ENCODE results near the gene NDUFB3. TPM values are rescaled to one million over a fixed set of nuclear protein-coding genes. Genes with fewer than 3 reads are reported as not detected.
"Not testable (repeated sequence)": the region's sequence is repeated elsewhere in the genome, so short reads cannot be mapped to it uniquely, and the experiment has no call there.

Gene NDUFB3
- 10 to 100 TPM; 32.4 to 47.9 (median 45.9) TPM for total RNA-seq

- peak; percentile 83 for DNase-seq (ENCODE audit: low spot score)
- no peak for TF ChIP-seq CTCF (IDR thresholded peaks at IDR 0.05)
Observed at GRCh38 chr2:201071479-201072200, at the start of gene NDUFB3, which contains the start of gene HYCC2. Gene NDUFB3 (plus strand): TSS chr2:201072001. CDS start chr2:201078883, 6,882 bp downstream. Gene HYCC2 (minus strand): TSS chr2:201071671. CDS start chr2:201024009, 47,662 bp downstream.

GRCh38 chr2:201024518-201024917, 47.3 kb upstream of the NDUFB3 start:
- no peak for DNase-seq (ENCODE audit: low spot score)
- no peak for ATAC-seq (ENCODE audit: low FRiP score)
- no peak for TF ChIP-seq CTCF (IDR thresholded peaks at IDR 0.05)

More at GRCh38 chr2:201071479-201072200, at the start of gene NDUFB3, which contains the start of gene HYCC2:
- ATAC-seq (ENCODE audit: low FRiP score), result peak; percentile 99

GRCh38 chr2:201034355-201034754, 37.4 kb upstream of the NDUFB3 start:
- ATAC-seq (ENCODE audit: low FRiP score); DNase-seq (ENCODE audit: low spot score): not testable (repeated sequence)

GRCh38 chr2:201038361-201038760, 33.4 kb upstream of the NDUFB3 start:
- not testable (repeated sequence) for ATAC-seq (ENCODE audit: low FRiP score); DNase-seq (ENCODE audit: low spot score)

- DNase-seq (ENCODE audit: low spot score), result no peak
- TF ChIP-seq CTCF (IDR thresholded peaks at IDR 0.05), result no peak
- ATAC-seq (ENCODE audit: low FRiP score), result no peak
Observed at GRCh38 chr2:201038855-201039254, 32.9 kb upstream of the NDUFB3 start.

GRCh38 chr2:201040867-201041628, 30.8 kb upstream of the NDUFB3 start:
- no peak for TF ChIP-seq CTCF (IDR thresholded peaks at IDR 0.05)
- ATAC-seq (ENCODE audit: low FRiP score) (no peak), DNase-seq (ENCODE audit: low spot score) (no peak)

- not testable (repeated sequence) for DNase-seq (ENCODE audit: low spot score); ATAC-seq (ENCODE audit: low FRiP score)
Observed at GRCh38 chr2:201042451-201042850, 29.4 kb upstream of the NDUFB3 start.

- DNase-seq (ENCODE audit: low spot score); ATAC-seq (ENCODE audit: low FRiP score): not testable (repeated sequence)
Observed at GRCh38 chr2:201043050-201043449, 28.8 kb upstream of the NDUFB3 start.

- no peak for TF ChIP-seq CTCF (IDR thresholded peaks at IDR 0.05)
- DNase-seq (ENCODE audit: low spot score) (no peak), ATAC-seq (ENCODE audit: low FRiP score) (no peak)
Observed at GRCh38 chr2:201046881-201047280, 24.9 kb upstream of the NDUFB3 start.
